ENCODE measurements around the gene ALDH3B2. TPM values are rescaled to one million over a fixed set of nuclear protein-coding genes. Genes with fewer than 3 reads are reported as not detected.
A peak's percentile ranks its signal among the peaks of the same experiment; 100 is the strongest.

The ALDH3B2 gene
- total and polyA plus RNA-seq, 2 experiments from 2014 or later = not detected

GRCh38 chr11:67631411-67631810 lies 43.0 kb downstream of the ALDH3B2 start:
- no peak overlapping the region; the same call in 1 of the 2 replicates for H3K4me3 ChIP-seq
- Mint-ChIP-seq H3K4me1 (peaks cover 20% of the 10 kb centered on the region; the same call in 2 of the 3 replicates), H3K4me3 (peak overlapping the region; percentile 78; the same call in 2 of the 3 replicates)

GRCh38 chr11:67630943-67631331 lies 43.5 kb downstream of the ALDH3B2 start:
- Histone ChIP-seq H3K27ac (ENCODE audit: low read depth) (no peak overlapping the region), H3K4me2 (peak overlapping the region; percentile 87), H3K9me2 (ENCODE audit: insufficient read depth) (no peaks in the 10 kb centered on the region), H4K20me1 (replicated peaks; ENCODE audit: insufficient read depth) (no peaks in the 10 kb centered on the region), H3F3A (replicated peaks; ENCODE audit: low read depth) (peaks cover 5% of the 10 kb centered on the region; the same call in 1 of the 2 replicates), H2AFZ (peak overlapping the region; percentile 83), H3K4me3 (peak overlapping the region; percentile 83), H3K79me2 (replicated peaks; ENCODE audit: insufficient read depth) (no peaks in the 10 kb centered on the region), H3K27me3 (ENCODE audit: insufficient read depth) (no peaks in the 10 kb centered on the region), H3K36me3 (ENCODE audit: insufficient read depth) (no peaks in the 10 kb centered on the region), H3K4me1 (ENCODE audit: insufficient read depth) (peaks cover 10% of the 10 kb centered on the region; the same call in 1 of the 2 replicates)
- no peak for DNase-seq (ENCODE audit: low spot score)
- Mint-ChIP-seq H3K9me3 (no peaks in the 10 kb centered on the region; the same call in 1 of the 3 replicates), H3K4me3 (peak overlapping the region; percentile 78), H3K27me3 (ENCODE audit: insufficient read depth, low read depth, poor library complexity) (peaks cover 30% of the 10 kb centered on the region), H3K27ac (peak overlapping the region; percentile 86), H3K36me3 (ENCODE audit: low read depth) (peaks cover 10% of the 10 kb centered on the region), H3K4me1 (peaks cover 20% of the 10 kb centered on the region; the same call in 2 of the 3 replicates)
- ATAC-seq = no peak
- no peak for TF ChIP-seq ZNF331 (CRISPR knock-in tag; IDR thresholded peaks at IDR 0.05; ENCODE audit: low read depth)
- TF ChIP-seq CREB1 (CRISPR knock-in tag; IDR thresholded peaks at IDR 0.05; ENCODE audit: low read depth) = no peak
- TF ChIP-seq EZH2phosphoT487 (IDR thresholded peaks at IDR 0.05; ENCODE audit: unreplicated experiment) = no peak
- TF ChIP-seq POLR2AphosphoS5 (IDR thresholded peaks at IDR 0.05; ENCODE audit: low read depth) = no peak
- no peak for TF ChIP-seq ZNF462 (CRISPR knock-in tag; IDR thresholded peaks at IDR 0.05)

More at GRCh38 chr11:67631411-67631810, 43.0 kb downstream of the ALDH3B2 start:
- peaks cover 5% of the 10 kb centered on the region for H3K36me3 Mint-ChIP-seq (ENCODE audit: low read depth)
- no peak for ATAC-seq
- no peak overlapping the region for H3K27ac Mint-ChIP-seq
- H3K27me3 ChIP-seq (ENCODE audit: insufficient read depth) = no peaks in the 10 kb centered on the region
- H3K9me2 ChIP-seq (ENCODE audit: insufficient read depth) = no peaks in the 10 kb centered on the region
- H4K20me1 ChIP-seq (replicated peaks; ENCODE audit: insufficient read depth) = no peaks in the 10 kb centered on the region
- no peaks in the 10 kb centered on the region for H3K79me2 ChIP-seq (replicated peaks; ENCODE audit: insufficient read depth)
- H3K27me3 Mint-ChIP-seq (ENCODE audit: insufficient read depth, low read depth, poor library complexity) = peaks cover 30% of the 10 kb centered on the region
- peak overlapping the region; percentile 87 for H3K4me2 ChIP-seq
- peaks cover 5% of the 10 kb centered on the region; the same call in 1 of the 2 replicates for H3F3A ChIP-seq (replicated peaks; ENCODE audit: low read depth)
- TF ChIP-seq POLR2AphosphoS5 (IDR thresholded peaks at IDR 0.05; ENCODE audit: low read depth) = no peak
- no peak for TF ChIP-seq CREB1 (CRISPR knock-in tag; IDR thresholded peaks at IDR 0.05; ENCODE audit: low read depth)
- TF ChIP-seq ZNF114 (CRISPR knock-in tag; IDR thresholded peaks at IDR 0.05) = no peak
- no peak for TF ChIP-seq REST (IDR thresholded peaks at IDR 0.05; ENCODE audit: unreplicated experiment)
- TF ChIP-seq JUNB (IDR thresholded peaks at IDR 0.05; ENCODE audit: unreplicated experiment) = no peak
- DNase-seq (ENCODE audit: low spot score) = no peak
- peaks cover 10% of the 10 kb centered on the region; the same call in 1 of the 2 replicates for H3K4me1 ChIP-seq (ENCODE audit: insufficient read depth)
- H3K9me3 Mint-ChIP-seq = no peaks in the 10 kb centered on the region; the same call in 1 of the 3 replicates
- no peak overlapping the region for H2AFZ ChIP-seq
- H3K36me3 ChIP-seq (ENCODE audit: insufficient read depth) = no peaks in the 10 kb centered on the region
- H3K27ac ChIP-seq (ENCODE audit: low read depth) = no peak overlapping the region
